Right hindlimb (tissue), 1 donor: ENCODE measurements around the gene RRM2.

Source experiments
- DNase-seq: peaks from one replicate; pipeline ENCODE4 v3.0.0-alpha.2; 2018

Gene RRM2

GRCh38 chr2:10159581-10160131 lies 37.1 kb downstream of the RRM2 start:
- no peak for DNase-seq

- DNase-seq = no peak
Measured at GRCh38 chr2:10160203-10160955, 37.8 kb downstream of the RRM2 start.

GRCh38 chr2:10161206-10161931 lies 38.8 kb downstream of the RRM2 start:
- DNase-seq = no peak

- no peak for DNase-seq
Measured at GRCh38 chr2:10161961-10162441, 39.5 kb downstream of the RRM2 start.

GRCh38 chr2:10162586-10163497 lies 40.3 kb downstream of the RRM2 start:
- no peak for DNase-seq

- no peak for DNase-seq
Measured at GRCh38 chr2:10163498-10164486, 41.3 kb downstream of the RRM2 start.

- no peak for DNase-seq
Measured at GRCh38 chr2:10164601-10165000, 42.1 kb downstream of the RRM2 start.

- no peak for DNase-seq
Measured at GRCh38 chr2:10165282-10165681, 42.7 kb downstream of the RRM2 start.

- DNase-seq = no peak
Measured at GRCh38 chr2:10165861-10166675, 43.5 kb downstream of the RRM2 start.

- no peak for DNase-seq
Measured at GRCh38 chr2:10166676-10167292, 44.2 kb downstream of the RRM2 start.

- DNase-seq = no peak
Measured at GRCh38 chr2:10167316-10167715, 44.8 kb downstream of the RRM2 start.

GRCh38 chr2:10168221-10168620 lies 45.7 kb downstream of the RRM2 start:
- no peak for DNase-seq

- DNase-seq = no peak
Measured at GRCh38 chr2:10169053-10169578, 46.6 kb downstream of the RRM2 start.

GRCh38 chr2:10169581-10169980 lies 47.0 kb downstream of the RRM2 start:
- DNase-seq = no peak

GRCh38 chr2:10170256-10170655 lies 47.7 kb downstream of the RRM2 start:
- no peak for DNase-seq

GRCh38 chr2:10171006-10171800 lies 48.7 kb downstream of the RRM2 start:
- DNase-seq = no peak

- no peak for DNase-seq
Measured at GRCh38 chr2:10172033-10172871, 49.7 kb downstream of the RRM2 start.
